KMS-11 (cell line): Measurements from ENCODE around the gene STK24.

Source experiments
- H2AFZ ChIP-seq: fragments of 200-600 bp; sonication (generic); 2 replicates; pipeline ENCODE4 v1.6.1; 2016; ENCODE audit warnings: antibody characterized with exemption, mixed run types, low read depth
- H3K27ac ChIP-seq: fragments of 200-600 bp; sonication (generic); 2 replicates; pipeline ENCODE4 v1.6.1; 2016; ENCODE audit warnings: mild to moderate bottlenecking, mixed run types
- H3K27me3 ChIP-seq: fragments of 200-600 bp; sonication (generic); 2 replicates; pipeline ENCODE4 v1.6.1; 2017; ENCODE audit warnings: mild to moderate bottlenecking, low read depth, mixed run types, moderate library complexity; ENCODE audit not compliant: insufficient read depth
- H3K36me3 ChIP-seq: fragments of 200-600 bp; sonication (generic); 2 replicates; pipeline ENCODE4 v1.6.1; 2017; ENCODE audit warnings: mild to moderate bottlenecking, mixed run types; ENCODE audit not compliant: insufficient read depth
- H3K4me1 ChIP-seq: fragments of 200-600 bp; sonication (generic); 2 replicates; pipeline ENCODE4 v1.6.1; 2016; ENCODE audit warnings: mild to moderate bottlenecking, low read depth, mixed run types; ENCODE audit not compliant: poor library complexity, severe bottlenecking
- H3K4me2 ChIP-seq: fragments of 200-600 bp; sonication (generic); 2 replicates; pipeline ENCODE4 v1.7.0; 2016; ENCODE audit warnings: mild to moderate bottlenecking, mixed run types
- H3K4me3 ChIP-seq: fragments of 200-600 bp; sonication (generic); IDR thresholded peaks from 2 replicates; pipeline ENCODE4 v1.6.1; 2017; ENCODE audit warnings: low read depth, low read length, mixed read lengths; ENCODE audit not compliant: insufficient read depth
- H3K79me2 ChIP-seq: fragments of 200-600 bp; sonication (generic); 2 replicates; pipeline ENCODE4 v1.6.1; 2016; ENCODE audit warnings: low read depth, mixed run types; ENCODE audit not compliant: insufficient read depth
- H3K9ac ChIP-seq: fragments of 200-600 bp; sonication (generic); 2 replicates; pipeline ENCODE4 v1.6.1; 2016; ENCODE audit warnings: mild to moderate bottlenecking, mixed run types
- H4K20me1 ChIP-seq: fragments of 200-600 bp; sonication (generic); 2 replicates; pipeline ENCODE4 v1.6.1; 2016; ENCODE audit warnings: mild to moderate bottlenecking, mixed run types; ENCODE audit not compliant: insufficient read depth
- TF ChIP-seq, protein P1 (sequence below): fragments of 200-600 bp; sonication (generic); conservative IDR thresholded peaks from 2 replicates; pipeline ENCODE4 v1.6.1; 2017; ENCODE audit warnings: low read depth, mild to moderate bottlenecking, antibody characterized with exemption, low read length, moderate library complexity, mixed read lengths

STK24 gene

DNA sequence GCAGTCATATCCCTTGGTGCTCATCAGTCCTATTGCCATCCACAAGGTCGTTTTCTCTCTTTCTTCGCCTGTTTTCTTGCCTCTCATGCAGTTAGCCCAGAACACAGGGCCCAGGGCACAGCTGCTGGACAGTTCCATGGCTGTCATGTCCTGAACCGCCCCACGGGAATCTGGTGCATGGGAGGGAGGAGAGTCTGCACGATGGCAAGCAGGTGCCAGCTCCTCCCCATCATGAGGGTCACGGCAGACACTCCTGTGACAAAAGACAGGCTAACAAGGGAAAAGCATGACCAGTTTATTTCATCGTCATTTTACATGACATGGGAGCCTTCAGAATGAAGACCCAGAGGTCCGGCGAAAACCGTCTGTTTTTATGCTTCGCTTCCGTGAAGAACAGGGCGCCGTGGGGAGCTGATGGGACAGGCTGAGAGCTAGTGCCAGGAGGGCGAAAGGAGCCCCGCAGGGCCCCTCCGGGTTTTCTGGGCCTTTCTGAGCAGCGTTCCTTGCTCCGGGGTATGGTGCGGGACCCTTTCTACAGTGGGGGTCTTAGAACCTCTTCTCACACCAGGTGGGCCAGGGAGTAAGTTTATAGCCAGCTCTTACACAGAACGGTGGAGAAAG is 135.7 kb downstream of the STK24 start:
- Histone ChIP-seq H3K27me3 (no peaks in the 10 kb centered on the region), H2AFZ (no peak overlapping the region), H3K4me2 (no peak overlapping the region), H4K20me1 (no peaks in the 10 kb centered on the region), H3K27ac (no peak overlapping the region), H3K79me2 (no peaks in the 10 kb centered on the region), H3K4me1 (no peaks in the 10 kb centered on the region), H3K9ac (no peak overlapping the region), H3K36me3 (no peaks in the 10 kb centered on the region), H3K4me3 (no peak overlapping the region)
- TF ChIP-seq, protein P1, sequence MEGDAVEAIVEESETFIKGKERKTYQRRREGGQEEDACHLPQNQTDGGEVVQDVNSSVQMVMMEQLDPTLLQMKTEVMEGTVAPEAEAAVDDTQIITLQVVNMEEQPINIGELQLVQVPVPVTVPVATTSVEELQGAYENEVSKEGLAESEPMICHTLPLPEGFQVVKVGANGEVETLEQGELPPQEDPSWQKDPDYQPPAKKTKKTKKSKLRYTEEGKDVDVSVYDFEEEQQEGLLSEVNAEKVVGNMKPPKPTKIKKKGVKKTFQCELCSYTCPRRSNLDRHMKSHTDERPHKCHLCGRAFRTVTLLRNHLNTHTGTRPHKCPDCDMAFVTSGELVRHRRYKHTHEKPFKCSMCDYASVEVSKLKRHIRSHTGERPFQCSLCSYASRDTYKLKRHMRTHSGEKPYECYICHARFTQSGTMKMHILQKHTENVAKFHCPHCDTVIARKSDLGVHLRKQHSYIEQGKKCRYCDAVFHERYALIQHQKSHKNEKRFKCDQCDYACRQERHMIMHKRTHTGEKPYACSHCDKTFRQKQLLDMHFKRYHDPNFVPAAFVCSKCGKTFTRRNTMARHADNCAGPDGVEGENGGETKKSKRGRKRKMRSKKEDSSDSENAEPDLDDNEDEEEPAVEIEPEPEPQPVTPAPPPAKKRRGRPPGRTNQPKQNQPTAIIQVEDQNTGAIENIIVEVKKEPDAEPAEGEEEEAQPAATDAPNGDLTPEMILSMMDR = no peak

DNA sequence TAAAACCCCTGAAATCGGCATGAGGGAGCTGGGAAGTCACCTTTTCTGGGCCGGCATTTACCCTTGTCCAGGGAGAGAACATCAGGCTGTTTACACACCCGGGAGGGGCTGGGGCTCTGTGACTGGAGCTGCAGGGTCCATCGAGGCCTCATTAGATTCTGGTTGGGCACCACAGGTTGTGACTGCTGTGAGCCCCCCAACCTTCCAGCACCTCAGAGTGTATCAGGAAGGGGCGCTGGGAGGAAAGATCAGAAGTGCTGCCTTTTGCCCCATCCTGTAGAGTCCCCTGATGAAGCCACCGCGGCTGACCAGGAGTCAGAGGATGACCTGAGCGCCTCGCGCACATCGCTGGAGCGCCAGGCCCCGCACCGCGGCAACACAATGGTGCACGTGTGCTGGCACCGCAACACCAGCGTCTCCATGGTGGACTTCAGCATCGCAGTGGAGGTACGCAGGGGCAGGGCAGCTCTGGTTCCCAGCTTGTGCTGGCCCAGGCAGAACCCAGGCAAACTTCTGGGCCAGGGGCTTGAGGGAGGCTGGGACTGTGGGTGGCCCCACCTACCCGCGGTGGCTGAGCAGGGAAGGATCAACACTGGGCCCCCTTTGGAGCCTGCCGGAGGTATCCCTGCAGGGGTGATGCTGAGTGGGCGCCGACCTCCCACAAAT is 136.4 kb downstream of the STK24 start:
- Histone ChIP-seq H3K4me3 (no peak overlapping the region), H3K27me3 (no peaks in the 10 kb centered on the region), H3K9ac (no peak overlapping the region), H4K20me1 (no peaks in the 10 kb centered on the region), H3K27ac (no peak overlapping the region), H3K79me2 (no peaks in the 10 kb centered on the region), H3K36me3 (no peaks in the 10 kb centered on the region), H2AFZ (no peak overlapping the region), H3K4me2 (no peak overlapping the region), H3K4me1 (no peaks in the 10 kb centered on the region)
- TF ChIP-seq, protein P1 = no peak

DNA sequence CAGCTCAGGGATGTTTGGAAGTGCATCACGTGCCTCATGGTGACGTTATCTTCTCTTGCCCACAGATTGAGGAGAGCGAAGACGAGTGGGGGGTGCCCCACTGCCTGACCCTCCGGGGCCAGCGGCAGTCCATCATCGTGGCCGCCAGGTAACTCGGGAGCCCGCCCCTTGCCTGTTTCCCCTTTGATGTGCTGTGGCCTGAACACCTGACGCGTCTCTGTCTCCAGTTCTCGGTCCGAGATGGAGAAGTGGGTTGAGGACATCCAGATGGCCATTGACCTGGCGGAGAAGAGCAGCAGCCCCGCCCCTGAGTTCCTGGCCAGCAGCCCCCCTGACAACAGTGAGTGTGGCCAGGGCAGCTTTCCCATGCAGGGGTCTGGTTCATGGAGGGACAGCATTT is 137.0 kb downstream of the STK24 start:
- Histone ChIP-seq H3K79me2 (no peaks in the 10 kb centered on the region), H3K4me1 (no peaks in the 10 kb centered on the region), H3K9ac (no peak overlapping the region), H4K20me1 (no peaks in the 10 kb centered on the region), H3K4me2 (no peak overlapping the region), H2AFZ (no peak overlapping the region), H3K4me3 (no peak overlapping the region), H3K27me3 (no peaks in the 10 kb centered on the region), H3K36me3 (no peaks in the 10 kb centered on the region), H3K27ac (no peak overlapping the region)
- TF ChIP-seq, protein P1 = no peak

- H3K36me3 ChIP-seq = no peaks in the 10 kb centered on the region
- no peaks in the 10 kb centered on the region for H4K20me1 ChIP-seq
- TF ChIP-seq, protein P1 = no peak
- no peak overlapping the region for H3K4me2 ChIP-seq
- H3K9ac ChIP-seq = no peak overlapping the region
- no peak overlapping the region for H3K4me3 ChIP-seq
- H3K79me2 ChIP-seq = no peaks in the 10 kb centered on the region
- H2AFZ ChIP-seq = no peak overlapping the region
- no peaks in the 10 kb centered on the region for H3K27me3 ChIP-seq
- no peaks in the 10 kb centered on the region for H3K4me1 ChIP-seq
- no peak overlapping the region for H3K27ac ChIP-seq
Measured at GRCh38 chr13:98439126-98439828, 137.6 kb downstream of the STK24 start.
